Measurements from ENCODE around the gene DLGAP1.

GRCh38 chr18:4468511-4468910 lies 13.4 kb upstream of the DLGAP1 start:
- TF ChIP-seq CTCF (IDR thresholded peaks at IDR 0.05), result no peak
- no peak for TF ChIP-seq POLR2AphosphoS5 (IDR thresholded peaks at IDR 0.05)

All from breast epithelium (tissue), 3 donors.